Stomach (tissue), 19 donors: ENCODE measurements around the gene RAP2B. TPM values are rescaled to one million over a fixed set of nuclear protein-coding genes. Genes with fewer than 3 reads are reported as not detected.
"Not testable (repeated sequence)": the region's sequence is repeated elsewhere in the genome, so short reads cannot be mapped to it uniquely, and the experiment has no call there.

Experiments
- DNase-seq, 2 donors: peaks; one replicate each; pipeline versions ENCODE4 v3.0.0 to v3.0.0-alpha.2; 2013 to 2019
- H3K27ac ChIP-seq, 5 donors: fragments of 200-600 bp in 4 of 5; sonication (generic) in 4 of 5; one replicate each; pipeline ENCODE4 v1.5.1; 2013 to 2019; ENCODE audit warnings: mild to moderate bottlenecking in 1 of 5, moderate library complexity in 1 of 5
- H3K27me3 ChIP-seq, 3 donors: fragments of 200-600 bp; sonication (generic); one replicate each; pipeline ENCODE4 v1.5.1; 2017 to 2019; ENCODE audit warnings: mixed run types in 1 of 3
- H3K36me3 ChIP-seq, 4 donors: fragments of 200-600 bp; sonication (generic); 1 replicate in 3 of 4; 2 replicates in 1 of 4; pipeline ENCODE4 v1.5.1; 2016 to 2019
- H3K4me1 ChIP-seq, 4 donors: fragments of 200-600 bp; sonication (generic); one replicate each; pipeline ENCODE4 v1.5.1; 2016 to 2019
- H3K4me3 ChIP-seq, 4 donors: fragments of 200-600 bp; sonication (generic) in 3 of 4; one replicate each; pipeline ENCODE4 v1.5.1; 2016 to 2019; ENCODE audit warnings: mild to moderate bottlenecking in 1 of 4
- H3K9me3 ChIP-seq, 4 donors: fragments of 200-600 bp; sonication (generic); one replicate each; pipeline ENCODE4 v1.5.1; 2016 to 2019
- CTCF ChIP-seq, 7 experiments: fragments of 450-650 bp in 4 of 7; fragments of 200-600 bp in 3 of 7; sonication (generic) in 3 of 7; IDR thresholded peaks; one replicate each; pipeline ENCODE4 v1.5.1; 2016 to 2019; ENCODE audit warnings: antibody characterized with exemption in 7 of 7, control low read depth in 2 of 7, mild to moderate bottlenecking in 1 of 7
- EP300 ChIP-seq: sonication (generic); formaldehyde crosslinking; IDR thresholded peaks from one replicate; pipeline ENCODE4 v1.6.1; 2017; ENCODE audit warnings: antibody characterized with exemption
- POLR2A ChIP-seq, 4 donors: fragments of 450-650 bp; IDR thresholded peaks; one replicate each; pipeline ENCODE4 v1.6.1; 2016; ENCODE audit warnings: antibody characterized with exemption in 4 of 4, control low read depth in 2 of 4, mild to moderate bottlenecking in 1 of 4, moderate library complexity in 1 of 4
- POLR2AphosphoS5 ChIP-seq, 3 donors: sonication (generic); formaldehyde crosslinking; IDR thresholded peaks; one replicate each; pipeline ENCODE4 v1.6.1; 2016; ENCODE audit warnings: antibody characterized with exemption in 3 of 3
- WGBS, 5 donors: extraction: QIAGEN DNeasy Blood & Tissue Kit in 3 of 5; methylation state at CpG; one replicate each; pipeline versions ENCODE4 v1.1.5 to v1.1.7; 2013 to 2018; 5-methylcytosine and 5-hydroxymethylcytosine counted together
- intact Hi-C: fragments of 100-400 bp; cut with DNase I; formaldehyde crosslinking; loops from one replicate; pipeline ENCODE4 v1.15.1; 2023; ENCODE audit warnings: low total_unique reads
- long read RNA-seq, 10 donors: transcript quantifications; one replicate each; lab custom pipeline, GENCODE V29; 2026
- polyA plus RNA-seq, 3 donors: library from polyadenylated mRNA; stranded (reverse); fragments of 200-250 nt; gene quantifications; one replicate each; pipeline ENCODE4 v1.2.3, GENCODE V29; 2013
- total RNA-seq, 5 donors: library from RNA; depleted of rRNA; stranded (reverse); fragments of >200 nt; gene quantifications; one replicate each; pipeline versions ENCODE4 v1.1.0 to v1.2.3, GENCODE V29; 2014 to 2016
- donor health status: healthy with polysubstance abuse.
- donor health status: Bipolar disorder and iron deficiency.
- donor health status: healthy.

Gene RAP2B
- 10 to 100 TPM in 4 of 5 donors, 1 to 10 TPM in 1; 1.2 to 30.7 (median 22.2) TPM for total RNA-seq
- 1 to 10 TPM; 4.7 to 9.9 (median 4.9) TPM for polyA plus RNA-seq
- long read RNA-seq, donor 1, full-length matches to known transcripts: 59 of 59 reads
- long read RNA-seq, donor 1, partial matches to known transcripts: 0 of 59 reads
- long read RNA-seq, donor 1, other reads (novel, unspliced or antisense): 0 of 59 reads
- long read RNA-seq, donor 2, full-length matches to known transcripts: 43 of 43 reads
- long read RNA-seq, donor 2, partial matches to known transcripts: 0 of 43 reads
- long read RNA-seq, donor 2, other reads (novel, unspliced or antisense): 0 of 43 reads
- long read RNA-seq, donor 3, full-length matches to known transcripts: 21 of 21 reads
- long read RNA-seq, donor 3, partial matches to known transcripts: 0 of 21 reads
- long read RNA-seq, donor 3, other reads (novel, unspliced or antisense): 0 of 21 reads
- long read RNA-seq, donor 4, full-length matches to known transcripts: 3 of 3 reads
- long read RNA-seq, donor 4, partial matches to known transcripts: 0 of 3 reads
- long read RNA-seq, donor 4, other reads (novel, unspliced or antisense): 0 of 3 reads
- long read RNA-seq, donor 5, full-length matches to known transcripts: 22 of 22 reads
- long read RNA-seq, donor 5, partial matches to known transcripts: 0 of 22 reads
- long read RNA-seq, donor 5, other reads (novel, unspliced or antisense): 0 of 22 reads
- long read RNA-seq, donor 6: 0 reads
- long read RNA-seq, donor 7, full-length matches to known transcripts: 62 of 62 reads
- long read RNA-seq, donor 7, partial matches to known transcripts: 0 of 62 reads
- long read RNA-seq, donor 7, other reads (novel, unspliced or antisense): 0 of 62 reads
- long read RNA-seq, donor 8, full-length matches to known transcripts: 45 of 45 reads
- long read RNA-seq, donor 8, partial matches to known transcripts: 0 of 45 reads
- long read RNA-seq, donor 8, other reads (novel, unspliced or antisense): 0 of 45 reads
- long read RNA-seq, donor 9, full-length matches to known transcripts: 43 of 43 reads
- long read RNA-seq, donor 9, partial matches to known transcripts: 0 of 43 reads
- long read RNA-seq, donor 9, other reads (novel, unspliced or antisense): 0 of 43 reads
- long read RNA-seq, donor 10, full-length matches to known transcripts: 18 of 18 reads
- long read RNA-seq, donor 10, partial matches to known transcripts: 0 of 18 reads
- long read RNA-seq, donor 10, other reads (novel, unspliced or antisense): 0 of 18 reads

- no peaks in the 10 kb centered on the region for H3K36me3 ChIP-seq
- H3K27me3 ChIP-seq: no peaks in the 10 kb centered on the region
- peak within 1 kb of the TSS; percentile 67 to 92 (median 88) for H3K4me3 ChIP-seq
- WGBS, 5 donors: 0 to 1% (median 1%) methylated on average over 60 to 91 of the region's 91 CpGs
- DNase-seq: peak; percentile 98 to 99
- H3K27ac ChIP-seq: peak within 1 kb of the TSS; percentile 76 to 99 (median 94)
- H3K4me1 ChIP-seq: peaks cover 23 to 46% (median 40%) of the 10 kb centered on the region in 4 donors
- H3K9me3 ChIP-seq: no peaks in the 10 kb centered on the region
- TF ChIP-seq CTCF (IDR thresholded peaks at IDR 0.05): no peak
- TF ChIP-seq POLR2A (IDR thresholded peaks at IDR 0.05): peak in 1 of 4 donors; percentile 73
- peak; percentile 95 to 98 (median 98) for TF ChIP-seq POLR2AphosphoS5 (IDR thresholded peaks at IDR 0.05)
- TF ChIP-seq EP300: no peak
- intact Hi-C loops: no loop called here
Measured at GRCh38 chr3:153161714-153162512, at the start of gene RAP2B. RAP2B (plus strand) TSS chr3:153162226; CDS start chr3:153162694, 468 bp downstream.

- Histone ChIP-seq H3K27ac (no peak overlapping the region), H3K9me3 (no peaks in the 10 kb centered on the region), H3K4me3 (no peak overlapping the region), H3K4me1 (no peaks in the 10 kb centered on the region), H3K27me3 (no peaks in the 10 kb centered on the region), H3K36me3 (no peaks in the 10 kb centered on the region)
- 92 to 96% (median 94%) methylated on average over 4 of the region's 4 CpGs for WGBS, 5 donors
- no peak for DNase-seq
- intact Hi-C loops: no loop called here
- no peak for TF ChIP-seq CTCF (IDR thresholded peaks at IDR 0.05)
- TF ChIP-seq POLR2A (IDR thresholded peaks at IDR 0.05): no peak
- no peak for TF ChIP-seq POLR2AphosphoS5 (IDR thresholded peaks at IDR 0.05)
- no peak for TF ChIP-seq EP300
Measured at GRCh38 chr3:153113541-153113940, 48.5 kb upstream of the RAP2B start.

- H3K36me3 ChIP-seq, H3K4me3 ChIP-seq, H3K4me1 ChIP-seq, H3K27me3 ChIP-seq, DNase-seq, H3K9me3 ChIP-seq, H3K27ac ChIP-seq, intact Hi-C loops: not testable (repeated sequence)
- WGBS, 5 donors: 83 to 98% (median 93%) methylated on average over 3 of the region's 3 CpGs
Measured at GRCh38 chr3:153114270-153114669, 47.8 kb upstream of the RAP2B start.

GRCh38 chr3:153115326-153115725, 46.7 kb upstream of the RAP2B start:
- TF ChIP-seq POLR2AphosphoS5 (IDR thresholded peaks at IDR 0.05) (no peak), POLR2A (IDR thresholded peaks at IDR 0.05) (no peak), EP300 (no peak)
- WGBS, 5 donors: 81 to 90% (median 90%) methylated on average over 4 of the region's 4 CpGs
- H3K27ac ChIP-seq: no peak overlapping the region
- no peaks in the 10 kb centered on the region for H3K9me3 ChIP-seq
- no peaks in the 10 kb centered on the region for H3K27me3 ChIP-seq
- H3K4me3 ChIP-seq: no peak overlapping the region
- no peaks in the 10 kb centered on the region for H3K36me3 ChIP-seq
- no peak for DNase-seq
- no peaks in the 10 kb centered on the region for H3K4me1 ChIP-seq
- intact Hi-C loops: no loop called here
